GF-D8 (cell line): ENCODE measurements around the gene CLIP3.

Experiments used
- DNase-seq: peaks from one replicate; lab custom pipeline; 2025; lab: John Stamatoyannopoulos, UW

Gene CLIP3

DNA sequence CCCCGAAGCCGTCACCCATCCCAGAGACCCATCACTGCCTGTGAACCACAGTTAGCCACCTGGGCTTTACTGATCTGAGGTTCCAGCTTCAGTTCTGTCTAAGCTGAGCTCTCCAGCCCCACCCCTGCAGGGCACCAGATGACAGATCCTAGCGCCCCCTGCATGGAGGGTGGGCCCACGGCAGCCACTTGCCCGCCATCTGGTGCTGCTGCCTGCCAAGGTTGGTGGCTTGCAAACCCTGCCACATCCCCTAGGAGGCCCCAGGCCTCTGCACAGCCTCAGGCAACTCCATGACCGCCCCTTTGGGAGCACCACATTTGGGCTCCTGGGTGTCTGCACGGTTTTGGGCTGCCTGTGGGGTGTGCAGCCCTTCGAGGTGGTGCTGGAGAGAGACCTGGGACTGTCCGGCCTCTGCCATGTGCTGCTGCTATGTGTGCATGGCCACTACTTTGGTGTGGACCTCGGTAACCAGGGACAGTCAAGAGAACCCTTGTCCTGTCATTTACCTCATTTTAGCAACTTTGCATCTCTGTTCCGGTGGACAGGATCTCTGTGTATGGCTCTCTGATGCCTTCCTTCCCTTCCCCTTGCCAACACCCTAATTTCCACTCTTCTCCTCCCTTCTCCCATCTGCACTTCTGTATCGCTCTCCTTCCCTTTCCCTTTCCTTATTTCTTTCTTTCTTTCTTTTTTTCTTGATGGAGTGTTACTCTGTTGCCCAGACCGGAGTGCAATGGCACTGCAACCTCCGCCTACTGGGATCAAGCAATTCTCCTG lies 55.0 kb downstream of the CLIP3 start:
- DNase-seq: no peak

DNA sequence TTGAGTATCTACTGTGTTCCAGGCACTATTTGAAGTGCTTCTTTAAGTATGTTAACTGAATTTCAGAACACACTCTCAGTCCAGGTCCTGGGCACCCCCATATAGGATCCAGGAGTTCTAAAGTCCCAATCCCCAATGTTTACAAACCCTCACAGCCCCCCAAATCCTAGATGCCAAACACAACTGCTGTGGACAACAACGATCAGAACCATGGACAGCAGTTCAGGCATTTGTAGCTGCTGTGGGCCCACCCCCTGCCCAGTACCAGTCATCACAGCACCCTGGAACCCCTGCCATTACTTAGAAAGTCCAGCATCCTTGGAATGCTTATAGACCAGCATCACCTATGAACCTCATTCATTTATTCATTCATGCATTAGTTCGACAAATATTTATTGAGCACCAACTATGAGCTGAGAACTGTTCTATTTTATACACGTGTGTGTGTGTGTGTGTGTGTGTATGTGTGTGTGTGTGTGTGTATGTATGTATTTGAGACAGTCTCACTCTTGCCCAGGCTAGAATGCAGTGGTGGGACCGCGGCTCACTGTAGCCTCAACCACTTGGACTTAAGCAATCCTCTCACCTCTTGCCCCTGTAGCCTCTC lies 57.0 kb downstream of the CLIP3 start:
- no peak for DNase-seq

DNA sequence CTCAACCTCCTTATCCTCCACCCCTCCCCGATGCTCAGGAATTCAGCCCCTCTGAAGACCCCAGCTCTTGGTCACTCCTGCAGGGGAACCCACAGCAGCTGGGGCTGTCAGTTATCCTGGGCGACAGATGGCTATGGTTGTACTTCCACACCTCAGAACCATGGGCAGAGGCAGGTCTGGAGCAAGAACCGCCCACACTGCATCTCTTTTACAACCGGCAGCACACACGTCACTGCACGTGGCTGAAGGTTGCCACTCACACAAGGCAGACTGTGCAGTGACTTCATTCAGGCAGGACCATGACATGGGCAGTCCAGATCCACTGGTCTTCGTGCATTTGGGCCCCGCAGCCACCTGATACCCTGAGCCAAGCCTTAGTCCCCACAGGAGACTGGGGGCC lies 59.2 kb downstream of the CLIP3 start:
- DNase-seq: no peak

DNA sequence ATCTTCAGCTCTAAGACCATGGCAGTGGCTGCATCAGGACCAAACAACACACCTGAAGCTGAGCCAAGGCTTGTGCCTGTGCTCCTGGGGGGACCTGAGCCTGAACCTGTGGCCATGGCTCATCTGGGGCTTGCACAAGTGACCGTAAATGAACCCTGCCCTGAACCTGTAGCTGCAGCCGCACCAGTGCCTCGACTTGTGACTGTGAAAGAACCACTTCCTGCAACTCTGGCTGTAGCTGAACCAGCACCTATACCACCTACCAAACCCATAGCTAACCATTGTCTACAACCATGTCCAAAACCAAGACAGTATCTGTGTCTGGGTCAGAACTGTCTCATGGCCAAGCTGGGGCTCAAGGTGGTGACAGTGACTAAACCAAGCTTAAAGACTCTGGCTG lies 65.9 kb downstream of the CLIP3 start:
- DNase-seq: no peak
